ENCODE results near the gene VAV2.

VAV2 gene

GRCh38 chr9:134010310-134011173 lies 18.4 kb upstream of the VAV2 start:
- TF ChIP-seq, protein P1, sequence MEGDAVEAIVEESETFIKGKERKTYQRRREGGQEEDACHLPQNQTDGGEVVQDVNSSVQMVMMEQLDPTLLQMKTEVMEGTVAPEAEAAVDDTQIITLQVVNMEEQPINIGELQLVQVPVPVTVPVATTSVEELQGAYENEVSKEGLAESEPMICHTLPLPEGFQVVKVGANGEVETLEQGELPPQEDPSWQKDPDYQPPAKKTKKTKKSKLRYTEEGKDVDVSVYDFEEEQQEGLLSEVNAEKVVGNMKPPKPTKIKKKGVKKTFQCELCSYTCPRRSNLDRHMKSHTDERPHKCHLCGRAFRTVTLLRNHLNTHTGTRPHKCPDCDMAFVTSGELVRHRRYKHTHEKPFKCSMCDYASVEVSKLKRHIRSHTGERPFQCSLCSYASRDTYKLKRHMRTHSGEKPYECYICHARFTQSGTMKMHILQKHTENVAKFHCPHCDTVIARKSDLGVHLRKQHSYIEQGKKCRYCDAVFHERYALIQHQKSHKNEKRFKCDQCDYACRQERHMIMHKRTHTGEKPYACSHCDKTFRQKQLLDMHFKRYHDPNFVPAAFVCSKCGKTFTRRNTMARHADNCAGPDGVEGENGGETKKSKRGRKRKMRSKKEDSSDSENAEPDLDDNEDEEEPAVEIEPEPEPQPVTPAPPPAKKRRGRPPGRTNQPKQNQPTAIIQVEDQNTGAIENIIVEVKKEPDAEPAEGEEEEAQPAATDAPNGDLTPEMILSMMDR (IDR thresholded peaks at IDR 0.05; ENCODE audit: low read depth, low read length, missing control alignments) = no peak
- H3K4me3 ChIP-seq (ENCODE audit: low read depth, low read length) = no peak overlapping the region
- DNase-seq (ENCODE audit: low read depth) = no peak

- no peak for DNase-seq (ENCODE audit: low read depth)
- H3K4me3 ChIP-seq (ENCODE audit: low read depth, low read length) = no peak overlapping the region
- TF ChIP-seq, protein P1 (IDR thresholded peaks at IDR 0.05; ENCODE audit: low read depth, low read length, missing control alignments) = no peak
Observed at GRCh38 chr9:134007571-134007970, 15.4 kb upstream of the VAV2 start.

GRCh38 chr9:134007150-134007549 lies 15.0 kb upstream of the VAV2 start:
- no peak overlapping the region for H3K4me3 ChIP-seq (ENCODE audit: low read depth, low read length)
- TF ChIP-seq, protein P1 (IDR thresholded peaks at IDR 0.05; ENCODE audit: low read depth, low read length, missing control alignments) = no peak
- DNase-seq (ENCODE audit: low read depth) = no peak

DNA sequence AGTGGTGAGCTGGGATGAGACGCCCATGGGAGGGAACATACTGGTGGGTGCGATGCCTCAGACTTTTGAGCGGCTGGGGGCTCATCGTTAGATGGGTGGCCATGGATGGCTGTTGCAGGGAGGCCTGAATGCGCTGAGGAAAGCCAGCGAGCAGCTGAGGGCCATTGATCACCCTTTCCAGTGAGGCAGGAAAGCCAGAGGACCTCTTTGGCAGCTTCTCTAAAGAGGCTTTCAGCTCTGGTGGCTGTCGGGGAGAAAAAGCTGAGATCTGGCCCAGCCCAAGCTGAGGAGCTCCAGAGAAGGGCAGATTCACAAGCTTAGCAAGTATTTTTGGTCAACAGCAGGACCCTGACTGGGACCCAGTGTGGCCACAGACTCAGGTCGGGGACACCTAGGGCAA lies 13.3 kb upstream of the VAV2 start:
- no peak for DNase-seq (ENCODE audit: low read depth)
- TF ChIP-seq, protein P1 (IDR thresholded peaks at IDR 0.05; ENCODE audit: low read depth, low read length, missing control alignments) = no peak
- no peak overlapping the region for H3K4me3 ChIP-seq (ENCODE audit: low read depth, low read length)

DNA sequence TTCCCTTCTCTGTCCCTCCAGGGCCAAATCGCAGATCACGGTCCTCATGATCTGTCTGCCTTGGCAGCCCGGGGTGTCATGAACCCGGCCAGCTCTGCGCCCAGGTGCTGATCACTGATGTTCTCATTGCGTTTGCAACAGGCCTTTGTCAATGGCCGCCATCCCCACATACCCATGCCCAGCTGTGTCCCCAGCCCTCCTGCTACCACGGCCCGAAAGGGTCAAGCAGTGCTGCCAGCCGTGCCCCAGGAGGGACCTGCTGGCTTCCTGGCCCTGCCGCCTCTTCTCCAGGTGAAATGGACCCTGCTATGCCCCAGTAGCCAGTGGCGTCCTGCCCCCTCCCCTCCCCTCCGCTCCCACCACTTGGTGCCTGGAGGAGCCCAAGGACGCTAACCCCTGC lies 12.8 kb upstream of the VAV2 start:
- no peak for DNase-seq (ENCODE audit: low read depth)
- no peak overlapping the region for H3K4me3 ChIP-seq (ENCODE audit: low read depth, low read length)
- TF ChIP-seq, protein P1 (IDR thresholded peaks at IDR 0.05; ENCODE audit: low read depth, low read length, missing control alignments) = no peak

DNA sequence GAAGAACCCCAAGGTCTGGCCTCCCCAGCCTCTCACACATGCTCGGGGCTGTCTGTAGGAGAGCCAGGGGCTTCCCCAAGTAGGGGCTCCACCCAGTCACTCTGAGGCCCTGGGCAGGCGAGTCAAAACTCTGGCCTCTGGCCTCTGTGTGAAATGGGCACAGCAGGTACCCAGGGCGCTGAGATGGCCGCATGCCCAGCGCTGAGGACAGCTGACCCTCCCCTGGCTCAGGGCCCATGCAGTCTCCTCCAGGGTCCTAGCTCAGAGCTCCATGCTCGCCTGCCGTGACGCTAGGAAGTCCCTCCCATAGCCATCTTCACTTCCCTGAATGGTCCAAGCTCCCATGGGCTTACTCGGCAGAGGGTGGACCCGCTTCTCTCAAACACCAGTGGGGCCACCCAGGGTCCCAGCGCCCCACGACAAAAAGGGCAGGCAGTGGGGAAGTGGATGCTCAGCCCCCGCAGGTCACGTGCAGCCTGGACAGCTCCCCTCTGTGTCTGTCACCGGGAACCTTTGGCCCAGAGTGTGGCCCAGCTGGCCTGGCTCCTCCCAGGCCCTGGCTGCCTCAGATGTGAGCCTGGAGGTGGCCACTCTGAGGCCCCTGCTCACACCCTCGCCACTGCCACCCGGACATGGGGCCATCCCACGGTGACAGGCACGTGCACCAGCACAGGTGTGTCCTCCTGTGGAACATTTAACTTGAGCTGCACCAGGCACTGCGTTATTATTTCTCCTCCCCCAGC lies 12.2 kb upstream of the VAV2 start:
- H3K4me3 ChIP-seq (ENCODE audit: low read depth, low read length) = no peak overlapping the region
- DNase-seq (ENCODE audit: low read depth) = no peak
- TF ChIP-seq, protein P1 (IDR thresholded peaks at IDR 0.05; ENCODE audit: low read depth, low read length, missing control alignments) = no peak
